A549 (cell line): ENCODE measurements around the gene SRRM1. TPM values are rescaled to one million over a fixed set of nuclear protein-coding genes. Genes with fewer than 3 reads are reported as not detected.
"Not testable (repeated sequence)": the region's sequence is repeated elsewhere in the genome, so short reads cannot be mapped to it uniquely, and the experiment has no call there.

Source experiments
- ATAC-seq, 2 experiments: fragments of 200-7000 bp in 1 of 2; fragments of >200 bp in 1 of 2; cut with Nextera tagmentation in 1 of 2; cut with Tn5 transposase in 1 of 2; 3 replicates each; pipeline versions ENCODE4 v1.8.0 to v1.9.1; 2018 to 2020; ENCODE audit warnings: mild to moderate bottlenecking in 1 of 2, moderate library complexity in 1 of 2
- CTCF ChIA-PET: fragments of 300-600 bp; sonication (Branson Sonifier 250); formaldehyde crosslinking; extraction: SDS; loops from one replicate; lab custom pipeline; 2021; ENCODE audit warnings: antibody characterized with exemption, inconsistent platforms; lab: Yijun Ruan, JAX
- POLR2A ChIA-PET: fragments of 350-600 bp; formaldehyde crosslinking; extraction: SDS; loops from one replicate; lab custom pipeline; 2021; ENCODE audit warnings: antibody characterized with exemption, inconsistent platforms; lab: Yijun Ruan, JAX
- DNase-seq, 2 experiments: peaks; one replicate each; pipeline versions ENCODE4 v3.0.0 to v3.0.0-alpha.2; 2011 to 2016; ENCODE audit warnings: low read depth in 1 of 2, low spot score in 1 of 2
- FAIRE-seq: peaks from 2 replicates; lab custom pipeline; 2011; peaks lifted over from hg19 to GRCh38; lab: Jason Lieb, UNC
- H3K27ac ChIP-seq, 2 experiments: fragments of >200 bp; sonication (Bioruptor Twin); formaldehyde crosslinking; 3 replicates each; pipeline ENCODE4 v1.5.1; 2016 to 2017
- H3K4me1 ChIP-seq: fragments of >200 bp; sonication (Bioruptor Twin); formaldehyde crosslinking; 3 replicates; pipeline ENCODE4 v1.6.1; 2016
- H3K4me2 ChIP-seq: fragments of >200 bp; sonication (Bioruptor Twin); formaldehyde crosslinking; 3 replicates; pipeline ENCODE4 v1.6.1; 2016
- H3K4me3 ChIP-seq: fragments of >200 bp; sonication (Bioruptor Twin); formaldehyde crosslinking; 3 replicates; pipeline ENCODE4 v1.5.1; 2016
- H3K9me3 ChIP-seq: fragments of >200 bp; sonication (Bioruptor Twin); formaldehyde crosslinking; 3 replicates; pipeline ENCODE4 v1.6.1; 2016
- CBX8 ChIP-seq: fragments of 200-600 bp; sonication (generic); IDR thresholded peaks from 2 replicates; pipeline ENCODE4 v1.6.1; 2016
- ESRRA ChIP-seq: fragments of 150-350 bp; IDR thresholded peaks from 2 replicates; pipeline ENCODE4 v1.6.1; 2014; ENCODE audit warnings: mild to moderate bottlenecking, low read length, borderline replicate concordance
- FOSB ChIP-seq: fragments of 250-450 bp; sonication (Bioruptor Pico); IDR thresholded peaks from 2 replicates; pipeline ENCODE4 v1.5.0; 2020; ENCODE audit warnings: mild to moderate bottlenecking, moderate library complexity
- FOSL2 ChIP-seq, 2 experiments: fragments of 450-650 bp in 1 of 2; fragments of >200 bp in 1 of 2; sonication (Bioruptor Twin) in 1 of 2; formaldehyde crosslinking; IDR thresholded peaks; 2 replicates each; pipeline versions ENCODE4 v1.5.0 to v1.6.1; 2016 to 2020; ENCODE audit warnings: mild to moderate bottlenecking in 1 of 2, moderate library complexity in 1 of 2
- FOXS1 ChIP-seq: fragments of 250-450 bp; sonication (Bioruptor Pico); IDR thresholded peaks from 2 replicates; pipeline ENCODE4 v1.5.0; 2020; ENCODE audit warnings: mild to moderate bottlenecking, moderate library complexity
- HDAC2 ChIP-seq: fragments of 200-600 bp; sonication (generic); IDR thresholded peaks from 2 replicates; pipeline ENCODE4 v1.6.1; 2016
- HOXA7 ChIP-seq: fragments of 250-450 bp; sonication (Bioruptor Pico); IDR thresholded peaks from 2 replicates; pipeline ENCODE4 v1.5.0; 2020; ENCODE audit warnings: mild to moderate bottlenecking, moderate library complexity
- HOXB13 ChIP-seq: fragments of 250-450 bp; sonication (Bioruptor Pico); IDR thresholded peaks from 2 replicates; pipeline ENCODE4 v1.5.0; 2020; ENCODE audit warnings: low read depth, mild to moderate bottlenecking, moderate library complexity
- JUN ChIP-seq, 2 experiments: fragments of >200 bp; sonication (Bioruptor Twin); formaldehyde crosslinking; IDR thresholded peaks; 2 replicates in 1 of 2; 3 replicates in 1 of 2; pipeline ENCODE4 v1.6.1; 2016 to 2017
- POLR2A ChIP-seq: IDR thresholded peaks from 2 replicates; pipeline ENCODE4 v1.6.1; 2012; ENCODE audit warnings: mild to moderate bottlenecking, low read length
- RAD21 ChIP-seq, 2 experiments: fragments of >200 bp in 1 of 2; sonication (Bioruptor Twin) in 1 of 2; formaldehyde crosslinking in 1 of 2; IDR thresholded peaks in 1 of 2; conservative IDR thresholded peaks in 1 of 2; 2 replicates in 1 of 2; 3 replicates in 1 of 2; pipeline ENCODE4 v1.6.1; 2012 to 2018; ENCODE audit warnings: inconsistent platforms in 1 of 2
- SMC3 ChIP-seq: fragments of >200 bp; sonication (Bioruptor Twin); formaldehyde crosslinking; IDR thresholded peaks from 3 replicates; pipeline ENCODE4 v1.6.1; 2018; ENCODE audit warnings: inconsistent platforms
- ZC3H11A ChIP-seq: fragments of 450-650 bp; IDR thresholded peaks from 2 replicates; pipeline ENCODE4 v1.6.1; 2014; ENCODE audit warnings: antibody characterized with exemption, mild to moderate bottlenecking
- WGBS: methylation state at CpG from one replicate; pipeline ENCODE4 v1.1.6; 2017; ENCODE audit errors: missing lambda C conversion rate; 5-methylcytosine and 5-hydroxymethylcytosine counted together
- polyA plus RNA-seq, 4 experiments: library from polyadenylated mRNA; depleted of rRNA in 3 of 4; stranded (reverse); fragments of >200 nt; fragmentation: RNase III in 1 of 4; extraction: RNeasy Plus Mini Kit Qiagen cat#74134 plus additional on column Dnase treatment in 1 of 4; gene quantifications; 2 replicates in 3 of 4; 3 replicates in 1 of 4; pipeline ENCODE4 v1.2.3, GENCODE V29; 2011 to 2017
- TF ChIP-seq, protein P1 (sequence below): fragments of 250-450 bp; sonication (Bioruptor Pico); IDR thresholded peaks from 2 replicates; pipeline ENCODE4 v1.5.0; 2020; ENCODE audit warnings: low read depth, mild to moderate bottlenecking, moderate library complexity
- TF ChIP-seq, protein P2 (sequence below): fragments of 200-600 bp; sonication (generic); IDR thresholded peaks from 2 replicates; pipeline ENCODE4 v1.6.1; 2016; ENCODE audit warnings: antibody characterized with exemption, mild to moderate bottlenecking, moderate library complexity

The SRRM1 gene
- polyA plus RNA-seq, 2 of the 4 experiments (the other 2 are of a cell fraction), result 59.6 to 72.5 TPM

DNA sequence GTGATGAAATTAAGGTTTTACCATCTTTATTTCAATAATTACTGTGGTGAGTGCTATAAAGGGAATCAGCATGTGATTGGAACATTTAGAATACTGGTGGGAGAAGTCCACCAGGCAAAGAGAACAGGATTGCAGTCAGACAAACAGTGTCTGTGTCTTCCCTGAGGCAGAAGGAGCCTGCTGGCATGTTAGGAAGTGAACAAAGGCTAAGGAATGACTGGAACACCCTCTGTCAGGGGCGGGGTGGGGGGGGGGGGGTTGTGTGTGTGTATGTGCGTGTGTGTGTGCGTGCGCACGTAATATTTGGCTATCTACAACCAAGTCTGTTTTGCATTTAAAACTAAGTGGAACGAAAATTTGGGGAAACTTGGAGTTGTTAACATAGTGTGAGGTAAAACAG is 30.2 kb downstream of the SRRM1 start:
- Histone ChIP-seq H3K4me3 (no peak overlapping the region), H3K9me3 (no peaks in the 10 kb centered on the region), H3K4me1 (peaks cover 5% of the 10 kb centered on the region), H3K27ac (no peak overlapping the region), H3K4me2 (no peak overlapping the region)
- TF ChIP-seq, protein P1, sequence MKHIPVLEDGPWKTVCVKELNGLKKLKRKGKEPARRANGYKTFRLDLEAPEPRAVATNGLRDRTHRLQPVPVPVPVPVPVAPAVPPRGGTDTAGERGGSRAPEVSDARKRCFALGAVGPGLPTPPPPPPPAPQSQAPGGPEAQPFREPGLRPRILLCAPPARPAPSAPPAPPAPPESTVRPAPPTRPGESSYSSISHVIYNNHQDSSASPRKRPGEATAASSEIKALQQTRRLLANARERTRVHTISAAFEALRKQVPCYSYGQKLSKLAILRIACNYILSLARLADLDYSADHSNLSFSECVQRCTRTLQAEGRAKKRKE (CRISPR knock-in tag), result no peak
- TF ChIP-seq JUN (IDR thresholded peaks at IDR 0.05) (no peak), ESRRA (no peak), HOXB13 (CRISPR knock-in tag) (no peak), FOSB (CRISPR knock-in tag) (no peak), POLR2A (no peak), HOXA7 (CRISPR knock-in tag) (no peak), SMC3 (no peak), FOSL2 (IDR thresholded peaks at IDR 0.05) (no peak), FOSL2 (CRISPR knock-in tag; IDR thresholded peaks at IDR 0.05) (no peak)
- TF ChIP-seq, protein P2, sequence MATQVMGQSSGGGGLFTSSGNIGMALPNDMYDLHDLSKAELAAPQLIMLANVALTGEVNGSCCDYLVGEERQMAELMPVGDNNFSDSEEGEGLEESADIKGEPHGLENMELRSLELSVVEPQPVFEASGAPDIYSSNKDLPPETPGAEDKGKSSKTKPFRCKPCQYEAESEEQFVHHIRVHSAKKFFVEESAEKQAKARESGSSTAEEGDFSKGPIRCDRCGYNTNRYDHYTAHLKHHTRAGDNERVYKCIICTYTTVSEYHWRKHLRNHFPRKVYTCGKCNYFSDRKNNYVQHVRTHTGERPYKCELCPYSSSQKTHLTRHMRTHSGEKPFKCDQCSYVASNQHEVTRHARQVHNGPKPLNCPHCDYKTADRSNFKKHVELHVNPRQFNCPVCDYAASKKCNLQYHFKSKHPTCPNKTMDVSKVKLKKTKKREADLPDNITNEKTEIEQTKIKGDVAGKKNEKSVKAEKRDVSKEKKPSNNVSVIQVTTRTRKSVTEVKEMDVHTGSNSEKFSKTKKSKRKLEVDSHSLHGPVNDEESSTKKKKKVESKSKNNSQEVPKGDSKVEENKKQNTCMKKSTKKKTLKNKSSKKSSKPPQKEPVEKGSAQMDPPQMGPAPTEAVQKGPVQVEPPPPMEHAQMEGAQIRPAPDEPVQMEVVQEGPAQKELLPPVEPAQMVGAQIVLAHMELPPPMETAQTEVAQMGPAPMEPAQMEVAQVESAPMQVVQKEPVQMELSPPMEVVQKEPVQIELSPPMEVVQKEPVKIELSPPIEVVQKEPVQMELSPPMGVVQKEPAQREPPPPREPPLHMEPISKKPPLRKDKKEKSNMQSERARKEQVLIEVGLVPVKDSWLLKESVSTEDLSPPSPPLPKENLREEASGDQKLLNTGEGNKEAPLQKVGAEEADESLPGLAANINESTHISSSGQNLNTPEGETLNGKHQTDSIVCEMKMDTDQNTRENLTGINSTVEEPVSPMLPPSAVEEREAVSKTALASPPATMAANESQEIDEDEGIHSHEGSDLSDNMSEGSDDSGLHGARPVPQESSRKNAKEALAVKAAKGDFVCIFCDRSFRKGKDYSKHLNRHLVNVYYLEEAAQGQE, result no peak
- 88% methylated on average over 5 of the region's 6 CpGs for WGBS
- no peak for DNase-seq
- POLR2A ChIA-PET, result interaction anchor here (0.7 kb wide), 1 partner anchor 10 kb away, joined by 3 read pairs; no protein-coding TSS in a partner anchor
- CTCF ChIA-PET, result no interaction called here
- ATAC-seq, result no peak
- no peak for FAIRE-seq

DNA sequence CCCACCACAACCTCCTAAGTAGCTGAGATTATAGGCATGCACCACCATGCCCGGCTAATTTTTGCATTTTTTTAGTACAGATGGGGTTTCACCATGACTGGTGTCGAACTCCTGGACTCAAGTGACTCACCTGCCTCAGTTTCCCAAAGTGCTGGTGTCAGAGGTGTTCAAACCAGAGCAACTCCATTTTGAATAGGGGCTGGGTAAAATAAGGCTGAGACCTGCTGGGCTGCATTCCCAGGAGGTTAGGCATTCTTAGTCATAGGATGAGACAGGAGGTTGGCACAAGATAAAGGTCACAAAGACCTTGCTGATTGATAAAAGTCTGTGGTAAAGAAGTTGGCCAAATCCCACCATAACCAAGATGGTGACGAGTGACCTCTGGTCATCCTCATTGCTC is 35.3 kb downstream of the SRRM1 start:
- H3K9me3 ChIP-seq, CTCF ChIA-PET, ATAC-seq, FAIRE-seq: not testable (repeated sequence)
- Histone ChIP-seq H3K4me1 (peaks cover 20% of the 10 kb centered on the region), H3K27ac (peak overlapping the region in 1 of 2 experiments; percentile 66; a peak in 3 of 6 replicates), H3K4me2 (0 out of 3 replicates have a peak overlapping the region, but pooled peaks have one; percentile 10)
- peak; percentile 32; the same call in 1 of the 2 replicates for TF ChIP-seq FOXS1 (CRISPR knock-in tag)
- peak; percentile 36; the same call in 1 of the 2 replicates for TF ChIP-seq HOXB13 (CRISPR knock-in tag)
- TF ChIP-seq, protein P1 (CRISPR knock-in tag), result peak; percentile 95; the same call in 1 of the 2 replicates
- TF ChIP-seq, all 56 proteins: peak for 3; not testable (repeated sequence) for 53
- WGBS, result 89% methylated on average over 3 of the region's 3 CpGs
- DNase-seq, H3K4me3 ChIP-seq, POLR2A ChIA-PET: not testable (repeated sequence)

DNA sequence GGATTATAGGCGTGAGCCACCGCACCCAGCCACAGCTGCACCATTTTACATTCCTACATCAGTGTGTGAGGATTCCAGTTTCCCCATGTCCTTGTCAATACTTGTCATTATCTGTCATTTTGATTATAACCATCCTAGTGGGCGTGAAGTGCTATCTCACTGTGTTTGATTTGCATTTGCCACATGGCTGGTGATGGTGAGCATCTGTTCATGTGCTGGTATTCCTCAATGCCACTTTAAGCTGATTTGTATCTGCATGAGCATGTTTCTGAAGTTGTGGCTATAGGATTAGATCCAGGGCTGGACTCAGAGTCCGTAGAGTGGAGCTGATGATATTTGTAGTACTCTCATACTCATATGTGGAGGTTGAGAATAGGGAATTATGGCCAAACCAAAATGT is 36.6 kb downstream of the SRRM1 start:
- Histone ChIP-seq H3K4me1 (peaks cover 28% of the 10 kb centered on the region), H3K4me2 (no peak overlapping the region), H3K4me3 (no peak overlapping the region), H3K9me3 (no peaks in the 10 kb centered on the region), H3K27ac (no peak overlapping the region)
- ATAC-seq (no peak), FAIRE-seq (no peak), DNase-seq (no peak)
- POLR2A ChIA-PET, result no interaction called here
- 96% methylated on average over 4 of the region's 4 CpGs for WGBS
- CTCF ChIA-PET, result interaction anchor here (0.7 kb wide), 1 partner anchor 16 kb away, joined by 4 read pairs; no protein-coding TSS in a partner anchor
- no peak for TF ChIP-seq FOSL2 (IDR thresholded peaks at IDR 0.05)
- no peak for TF ChIP-seq FOSL2 (CRISPR knock-in tag; IDR thresholded peaks at IDR 0.05)
- no peak for TF ChIP-seq CBX8
- no peak for TF ChIP-seq ZC3H11A
- TF ChIP-seq, protein P2, result no peak
- no peak for TF ChIP-seq RAD21 (conservative IDR thresholded peaks at IDR 0.05 in 1 of 2, IDR thresholded peaks at IDR 0.05 in 1 of 2)
- no peak for TF ChIP-seq HDAC2
